ENCODE results near the gene RAB11FIP4. TPM values are rescaled to one million over a fixed set of nuclear protein-coding genes. Genes with fewer than 3 reads are reported as not detected.

The RAB11FIP4 gene
- total and polyA plus RNA-seq, 2 of the 8 experiments (the other 6 are each of a cell fraction or from before 2014, with no cell fraction given): 21.7 to 53.2 TPM

DNA sequence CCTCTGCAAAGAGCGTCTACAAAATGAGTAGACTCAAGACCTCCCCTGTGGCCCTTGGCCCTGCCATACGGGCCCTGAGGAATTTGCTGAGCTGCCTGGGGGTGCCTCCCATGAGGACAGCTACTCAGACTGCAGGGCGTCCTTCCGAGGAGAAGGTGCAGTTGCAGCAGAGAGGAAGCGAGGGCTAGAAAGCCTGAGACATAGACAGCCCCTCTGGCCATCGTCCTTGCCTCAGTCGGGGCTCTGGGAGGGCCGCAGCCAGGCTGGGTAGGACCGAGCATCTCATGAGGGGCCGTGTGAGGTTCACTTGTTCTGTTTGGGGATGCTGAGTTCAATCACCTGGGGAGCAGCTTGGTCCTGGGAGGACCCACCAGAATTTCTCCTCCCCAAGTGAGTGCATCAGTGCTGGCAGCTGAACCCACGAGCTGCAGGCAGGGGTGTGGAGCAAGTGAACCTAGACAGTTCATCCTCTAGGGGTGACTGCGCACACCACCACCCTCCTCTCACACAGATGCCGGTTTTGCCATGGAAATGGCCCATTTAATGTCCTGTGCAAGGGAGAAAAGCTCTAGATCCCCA, 20.3 kb downstream of the RAB11FIP4 start:
- no peak overlapping the region for H4K5ac ChIP-seq (ENCODE audit: insufficient read length, low read depth, low read length)
- no peak overlapping the region for H4K8ac ChIP-seq (ENCODE audit: extremely low read depth, insufficient read depth, low read length)
- H3K79me1 ChIP-seq (ENCODE audit: low read depth, low read length): no peaks in the 10 kb centered on the region
- ChIA-PET POLR2A (ENCODE audit: partially characterized antibody) (interaction anchor here (1.0 kb wide), 1 partner anchor 21 kb away, joined by 3 read pairs; the partner anchor contains the start of gene RAB11FIP4), CTCF (ENCODE audit: partially characterized antibody) (interaction anchor here (0.6 to 3.7 kb wide), 8 partner anchors 14 to 407 kb away, joined by 3 to 18 read pairs (median 4); no protein-coding TSS in a partner anchor)
- no peak overlapping the region for H3K14ac ChIP-seq (ENCODE audit: insufficient read length)
- H3K18ac ChIP-seq (ENCODE audit: extremely low read depth, low read length): no peak overlapping the region
- no peaks in the 10 kb centered on the region for H3K36me3 ChIP-seq (ENCODE audit: control insufficient read depth in 2 of 4, insufficient read depth in 4 of 4, low read length in 3 of 4)
- no peak for DNase-seq (ENCODE audit: low read depth in 1 of 2, low spot score in 2 of 2)
- H2BK120ac ChIP-seq (replicated peaks; ENCODE audit: low read depth, low read length): no peak overlapping the region
- no peak overlapping the region for H2BK15ac ChIP-seq (ENCODE audit: low read length)
- no peaks in the 10 kb centered on the region for H3K9me3 ChIP-seq (ENCODE audit: insufficient read depth in 2 of 2, low read depth in 1 of 2, low read length in 1 of 2)
- no peak for FAIRE-seq
- H3K27me3 ChIP-seq (replicated peaks in 1 of 4; ENCODE audit: control insufficient read depth in 3 of 4, extremely low read depth in 1 of 4, insufficient read depth in 3 of 4, low read length in 3 of 4): no peaks in the 10 kb centered on the region
- no peak overlapping the region for H4K91ac ChIP-seq (replicated peaks; ENCODE audit: insufficient read length, low read length)
- H3K4ac ChIP-seq (replicated peaks; ENCODE audit: insufficient read length, low read depth, low read length): no peak overlapping the region
- no peak overlapping the region for H3K9ac ChIP-seq (replicated peaks in 1 of 4; ENCODE audit: extremely low read depth in 1 of 4, low read depth in 3 of 4, low read length in 3 of 4)
- H2AFZ ChIP-seq (ENCODE audit: low read length): no peak overlapping the region
- H2BK12ac ChIP-seq (ENCODE audit: low read depth, low read length): no peak overlapping the region
- peaks cover 0 to 2% of the 10 kb centered on the region in 2 experiments for H4K20me1 ChIP-seq (replicated peaks in 1 of 2; ENCODE audit: control insufficient read depth in 1 of 2, insufficient read depth in 2 of 2, low read length in 2 of 2)
- 88% methylated on average over 13 of the region's 13 CpGs; no CpG with 5 or more reads in 1 of the 2 experiments for WGBS, 2 experiments (ENCODE audit: extremely low coverage in 1 of 2, insufficient coverage in 1 of 2, insufficient read length in 1 of 2, insufficient replicate concordance in 2 of 2, low coverage in 1 of 2, low lambda C conversion rate in 2 of 2, missing lambda C conversion rate in 1 of 2)
- H2BK20ac ChIP-seq (ENCODE audit: low read length): no peak overlapping the region
- no peaks in the 10 kb centered on the region for H3K23me2 ChIP-seq (ENCODE audit: low read depth, low read length)
- H3K79me2 ChIP-seq (ENCODE audit: control insufficient read depth in 1 of 2, insufficient read depth in 2 of 2, low read length in 2 of 2): no peaks in the 10 kb centered on the region
- H3K4me2 ChIP-seq (ENCODE audit: insufficient read depth in 1 of 2, low read depth in 2 of 2, low read length in 2 of 2): no peak overlapping the region
- H3K27ac ChIP-seq (ENCODE audit: low read depth, low read length): no peak overlapping the region
- H2BK5ac ChIP-seq (ENCODE audit: low read depth, low read length): no peak overlapping the region
- H2AK5ac ChIP-seq (ENCODE audit: low read depth, low read length): no peak overlapping the region
- H3K23ac ChIP-seq (ENCODE audit: insufficient read length): no peak overlapping the region
- peaks cover 2 to 27% (median 8%) of the 10 kb centered on the region in 4 experiments for H3K4me1 ChIP-seq (replicated peaks in 1 of 4; ENCODE audit: control insufficient read depth in 3 of 4, insufficient read depth in 4 of 4, low read length in 3 of 4)
- no peak overlapping the region for H3K4me3 ChIP-seq (ENCODE audit: extremely low read depth in 1 of 4, insufficient read depth in 2 of 4, low read depth in 3 of 4, low read length in 4 of 4)
- H3K56ac ChIP-seq (replicated peaks; ENCODE audit: insufficient read length, low read depth, low read length): peak overlapping the region; percentile 4
- TF ChIP-seq RNF2 (IDR thresholded peaks at IDR 0.05; ENCODE audit: borderline replicate concordance, low read depth, low read length, missing control alignments, poor library complexity, severe bottlenecking): no peak
- TF ChIP-seq USF2 (IDR thresholded peaks at IDR 0.05; ENCODE audit: low read length): no peak
- no peak for TF ChIP-seq SIRT6 (IDR thresholded peaks at IDR 0.05; ENCODE audit: low read length)
- TF ChIP-seq SP4 (IDR thresholded peaks at IDR 0.05; ENCODE audit: low read length): no peak
- TF ChIP-seq CBX5 (IDR thresholded peaks at IDR 0.05; ENCODE audit: low read depth, low read length): no peak
- no peak for TF ChIP-seq RAD21 (IDR thresholded peaks at IDR 0.05 in 1 of 2, conservative IDR thresholded peaks at IDR 0.05 in 1 of 2; ENCODE audit: low read depth in 2 of 2, low read length in 2 of 2)
- TF ChIP-seq ZNF274 (IDR thresholded peaks at IDR 0.05; ENCODE audit: borderline replicate concordance, extremely low read depth, low read length): no peak
- no peak for TF ChIP-seq BCL11A (IDR thresholded peaks at IDR 0.05; ENCODE audit: low read depth in 2 of 2, low read length in 2 of 2)
- TF ChIP-seq SAP30 (IDR thresholded peaks at IDR 0.05; ENCODE audit: insufficient read depth, insufficient replicate concordance, low read length): no peak
- TF ChIP-seq POLR2AphosphoS5 (IDR thresholded peaks at IDR 0.05; ENCODE audit: low read depth, low read length): no peak
- TF ChIP-seq KDM1A (IDR thresholded peaks at IDR 0.05; ENCODE audit: borderline replicate concordance, low read length): no peak
- TF ChIP-seq SP1 (IDR thresholded peaks at IDR 0.05; ENCODE audit: low read depth, low read length): no peak
